Caco-2 (cell line): ENCODE data around the gene SSBP2. TPM values are rescaled to one million over a fixed set of nuclear protein-coding genes. Genes with fewer than 3 reads are reported as not detected.
A peak's percentile ranks its signal among the peaks of the same experiment; 100 is the strongest.

Source experiments
- BruUV-seq: library from RNA; stranded (reverse); fragments of 400-500 nt; replicated peaks from 2 replicates; lab custom pipeline; 2021; lab: Mats Ljungman, UMichigan
- CTCF ChIA-PET: fragments of 300-600 bp; sonication (Branson Sonifier 250); formaldehyde crosslinking; loops from one replicate; lab custom pipeline; 2022; ENCODE audit warnings: antibody characterized with exemption; lab: Charles Lee
- POLR2A ChIA-PET: fragments of 300-600 bp; sonication (Branson Sonifier 250); formaldehyde crosslinking; loops from one replicate; lab custom pipeline; 2022; ENCODE audit warnings: antibody characterized with exemption; lab: Charles Lee
- DNase-seq, 2 experiments: peaks; one replicate each; pipeline versions ENCODE4 v3.0.0 to v3.0.0-alpha.2; 2020 to 2022
- H3K27me3 ChIP-seq: replicated peaks from 2 replicates; pipeline ENCODE4 v1.6.0; 2011; ENCODE audit warnings: low read length; ENCODE audit not compliant: control insufficient read depth, insufficient read depth
- H3K36me3 ChIP-seq: 2 replicates; pipeline ENCODE4 v1.5.1; 2011; ENCODE audit warnings: low read length; ENCODE audit not compliant: control insufficient read depth, insufficient read depth
- H3K4me1 ChIP-seq: fragments of 250-450 bp; sonication (Bioruptor Pico); 2 replicates; pipeline ENCODE4 v1.5.1; 2020; ENCODE audit warnings: mild to moderate bottlenecking
- H3K4me3 ChIP-seq: 2 replicates; pipeline ENCODE4 v1.5.1; 2011; ENCODE audit warnings: low read depth, mild to moderate bottlenecking, control low read depth, low read length
- H3K9me3 ChIP-seq: fragments of 250-450 bp; sonication (Bioruptor Pico); 2 replicates; pipeline ENCODE4 v1.5.1; 2020; ENCODE audit warnings: mild to moderate bottlenecking, moderate library complexity
- H3K27ac Mint-ChIP-seq: one replicate; pipeline ENCODE4 v1.8.0; 2022; ENCODE audit warnings: mixed read lengths; ENCODE audit not compliant: unreplicated experiment
- H3K27me3 Mint-ChIP-seq: one replicate; pipeline ENCODE4 v1.8.0; 2022; ENCODE audit warnings: mixed read lengths; ENCODE audit not compliant: insufficient read depth, unreplicated experiment
- H3K36me3 Mint-ChIP-seq: one replicate; pipeline ENCODE4 v1.8.0; 2022; ENCODE audit warnings: mild to moderate bottlenecking, mixed read lengths; ENCODE audit not compliant: insufficient read depth, unreplicated experiment
- H3K4me1 Mint-ChIP-seq: one replicate; pipeline ENCODE4 v1.8.0; 2022; ENCODE audit warnings: low read depth, mixed read lengths; ENCODE audit not compliant: unreplicated experiment
- H3K4me3 Mint-ChIP-seq: one replicate; pipeline ENCODE4 v1.8.0; 2022; ENCODE audit warnings: mild to moderate bottlenecking, moderate library complexity, mixed read lengths; ENCODE audit not compliant: unreplicated experiment
- H3K9me3 Mint-ChIP-seq: one replicate; pipeline ENCODE4 v1.8.0; 2022; ENCODE audit warnings: mixed read lengths; ENCODE audit not compliant: unreplicated experiment
- CTCF ChIP-seq, 2 experiments: fragments of 200-600 bp in 1 of 2; IDR thresholded peaks; 1 replicate in 1 of 2; 2 replicates in 1 of 2; pipeline versions ENCODE4 v1.5.1 to v1.8.0; 2011 to 2022; ENCODE audit warnings: antibody characterized with exemption in 1 of 2, control low read depth in 1 of 2, inconsistent platforms in 1 of 2, low read depth in 1 of 2, low read length in 1 of 2, mild to moderate bottlenecking in 1 of 2, moderate library complexity in 1 of 2; ENCODE audit not compliant: insufficient read depth in 1 of 2, severe bottlenecking in 1 of 2, unreplicated experiment in 1 of 2
- intact Hi-C: fragments of 100-400 bp; cut with micrococcal nuclease; formaldehyde crosslinking; loops from one replicate; pipeline ENCODE4 v1.10.0; 2022; ENCODE audit not compliant: unreplicated experiment
- total RNA-seq: library from RNA; stranded (reverse); gene quantifications from 2 replicates; pipeline ENCODE4 v1.2.3, GENCODE V29; 2022

The SSBP2 gene
- total RNA-seq, 1 experiment from 2014 or later: 2.5 TPM

- Histone ChIP-seq H3K4me3 (no peak overlapping the region), H3K9me3 (no peaks in the 10 kb centered on the region; the same call in 1 of the 2 replicates), H3K4me1 (peaks cover 4% of the 10 kb centered on the region; the same call in 1 of the 2 replicates), H3K36me3 (no peaks in the 10 kb centered on the region), H3K27me3 (no peaks in the 10 kb centered on the region)
- Mint-ChIP-seq H3K4me3 (no peak overlapping the region), H3K9me3 (peaks cover 23% of the 10 kb centered on the region), H3K36me3 (peaks cover 5% of the 10 kb centered on the region), H3K27ac (no peak overlapping the region), H3K27me3 (no peaks in the 10 kb centered on the region), H3K4me1 (peaks cover 7% of the 10 kb centered on the region)
- POLR2A ChIA-PET: interaction anchor here (0.8 kb wide), 1 partner anchor 11 kb away, joined by 3 read pairs; no protein-coding TSS in a partner anchor
- no TSS peak for BruUV-seq
- peak in 1 of 2 experiments; percentile 13 for DNase-seq
- TF ChIP-seq CTCF (IDR thresholded peaks at IDR 0.05; ENCODE audit: insufficient read depth in 1 of 2, low read depth in 1 of 2, low read length in 1 of 2, severe bottlenecking in 1 of 2, unreplicated experiment in 1 of 2): no peak
- CTCF ChIA-PET: interaction anchor here (0.6 kb wide), 1 partner anchor 724 kb away, joined by 3 read pairs; no protein-coding TSS in a partner anchor
- intact Hi-C loops: no loop called here
Measured at GRCh38 chr5:81450940-81451339, 300.0 kb downstream of the SSBP2 start.

- no TSS peak for BruUV-seq
- H3K27me3 ChIP-seq: no peaks in the 10 kb centered on the region
- peak; percentile 49 to 54 for DNase-seq
- TF ChIP-seq CTCF (IDR thresholded peaks at IDR 0.05; ENCODE audit: insufficient read depth in 1 of 2, low read depth in 1 of 2, low read length in 1 of 2, severe bottlenecking in 1 of 2, unreplicated experiment in 1 of 2): no peak
- Mint-ChIP-seq H3K4me3 (no peak overlapping the region), H3K36me3 (no peaks in the 10 kb centered on the region), H3K9me3 (no peaks in the 10 kb centered on the region), H3K4me1 (peaks cover 14% of the 10 kb centered on the region), H3K27ac (no peak overlapping the region), H3K27me3 (no peaks in the 10 kb centered on the region)
- no peak overlapping the region for H3K4me3 ChIP-seq
- no peaks in the 10 kb centered on the region; the same call in 1 of the 2 replicates for H3K4me1 ChIP-seq
- H3K9me3 ChIP-seq: no peaks in the 10 kb centered on the region
- ChIA-PET POLR2A (no interaction called here), CTCF (no interaction called here)
- no peaks in the 10 kb centered on the region for H3K36me3 ChIP-seq
- intact Hi-C loops: no loop called here
Measured at GRCh38 chr5:81435023-81435422, 315.9 kb downstream of the SSBP2 start.

- Mint-ChIP-seq H3K9me3 (no peaks in the 10 kb centered on the region), H3K4me1 (peaks cover 18% of the 10 kb centered on the region), H3K4me3 (no peak overlapping the region), H3K27me3 (no peaks in the 10 kb centered on the region), H3K36me3 (no peaks in the 10 kb centered on the region), H3K27ac (no peak overlapping the region)
- Histone ChIP-seq H3K36me3 (no peaks in the 10 kb centered on the region), H3K4me1 (peaks cover 19% of the 10 kb centered on the region), H3K27me3 (no peaks in the 10 kb centered on the region), H3K9me3 (no peaks in the 10 kb centered on the region), H3K4me3 (no peak overlapping the region)
- TF ChIP-seq CTCF (IDR thresholded peaks at IDR 0.05; ENCODE audit: insufficient read depth in 1 of 2, low read depth in 1 of 2, low read length in 1 of 2, severe bottlenecking in 1 of 2, unreplicated experiment in 1 of 2): no peak
- no peak for DNase-seq
- intact Hi-C loops: loop anchor here (5.0 kb wide), 3 partner anchors 322 to 737 kb away; partner anchors contain the start of gene SSBP2
- ChIA-PET POLR2A (no interaction called here), CTCF (no interaction called here)
- BruUV-seq: no TSS peak
Measured at GRCh38 chr5:81429985-81430384, 320.9 kb downstream of the SSBP2 start.
